Measurements from ENCODE around the gene CDK13.

GRCh38 chr7:40077849-40078248 lies 127.8 kb downstream of the CDK13 start:
- TF ChIP-seq, protein P1, sequence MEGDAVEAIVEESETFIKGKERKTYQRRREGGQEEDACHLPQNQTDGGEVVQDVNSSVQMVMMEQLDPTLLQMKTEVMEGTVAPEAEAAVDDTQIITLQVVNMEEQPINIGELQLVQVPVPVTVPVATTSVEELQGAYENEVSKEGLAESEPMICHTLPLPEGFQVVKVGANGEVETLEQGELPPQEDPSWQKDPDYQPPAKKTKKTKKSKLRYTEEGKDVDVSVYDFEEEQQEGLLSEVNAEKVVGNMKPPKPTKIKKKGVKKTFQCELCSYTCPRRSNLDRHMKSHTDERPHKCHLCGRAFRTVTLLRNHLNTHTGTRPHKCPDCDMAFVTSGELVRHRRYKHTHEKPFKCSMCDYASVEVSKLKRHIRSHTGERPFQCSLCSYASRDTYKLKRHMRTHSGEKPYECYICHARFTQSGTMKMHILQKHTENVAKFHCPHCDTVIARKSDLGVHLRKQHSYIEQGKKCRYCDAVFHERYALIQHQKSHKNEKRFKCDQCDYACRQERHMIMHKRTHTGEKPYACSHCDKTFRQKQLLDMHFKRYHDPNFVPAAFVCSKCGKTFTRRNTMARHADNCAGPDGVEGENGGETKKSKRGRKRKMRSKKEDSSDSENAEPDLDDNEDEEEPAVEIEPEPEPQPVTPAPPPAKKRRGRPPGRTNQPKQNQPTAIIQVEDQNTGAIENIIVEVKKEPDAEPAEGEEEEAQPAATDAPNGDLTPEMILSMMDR (IDR thresholded peaks at IDR 0.05): no peak
- TF ChIP-seq POLR2A (IDR thresholded peaks at IDR 0.05): no peak

Data from breast epithelium (tissue), 3 donors.